ENCODE results near the gene BRD7. TPM values are rescaled to one million over a fixed set of nuclear protein-coding genes. Genes with fewer than 3 reads are reported as not detected.

The BRD7 gene
- total RNA-seq, 1 donor from 2014 or later, result 29.2 TPM

DNA sequence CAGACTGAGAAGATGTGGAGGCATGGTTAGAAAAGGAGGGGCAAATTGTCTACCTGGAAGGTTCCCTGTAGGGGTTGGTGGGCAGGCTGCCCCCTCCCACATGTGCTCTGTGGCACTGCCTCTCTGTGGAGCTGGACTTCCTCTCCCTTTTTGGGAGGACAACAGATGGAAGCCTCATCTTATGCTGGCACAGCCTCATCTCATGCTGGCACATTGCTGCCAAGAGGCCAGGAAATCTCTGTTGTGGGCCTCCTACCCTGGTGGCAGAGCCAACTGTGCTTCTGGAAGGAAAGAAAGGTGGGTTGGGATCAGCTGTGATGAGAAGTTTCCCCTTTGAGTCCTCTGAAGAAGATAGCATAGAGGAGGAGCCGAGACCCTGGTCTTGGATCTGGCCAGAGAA is 19.7 kb upstream of the BRD7 start:
- DNase-seq, result no peak

DNA sequence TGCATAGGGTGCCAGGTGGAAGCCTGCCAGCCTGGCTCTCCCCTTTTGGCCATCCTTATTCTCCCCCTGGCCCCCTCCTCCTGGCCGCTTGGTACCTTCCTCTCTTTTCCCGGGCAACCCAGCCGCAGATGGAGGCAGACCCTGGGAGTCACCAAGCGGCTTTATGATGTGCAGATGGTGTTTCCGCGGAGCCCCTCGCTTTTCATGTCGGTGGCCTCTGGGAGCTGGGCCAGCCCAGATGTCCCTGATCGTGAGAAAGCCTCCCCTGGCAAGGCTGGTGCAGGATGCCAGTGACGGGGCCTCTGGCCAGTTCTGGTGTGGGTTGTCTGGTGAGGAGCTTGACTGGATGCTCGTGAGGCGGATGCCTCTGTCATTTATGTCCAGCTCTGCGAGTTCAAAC is 18.0 kb upstream of the BRD7 start:
- DNase-seq, result no peak

DNA sequence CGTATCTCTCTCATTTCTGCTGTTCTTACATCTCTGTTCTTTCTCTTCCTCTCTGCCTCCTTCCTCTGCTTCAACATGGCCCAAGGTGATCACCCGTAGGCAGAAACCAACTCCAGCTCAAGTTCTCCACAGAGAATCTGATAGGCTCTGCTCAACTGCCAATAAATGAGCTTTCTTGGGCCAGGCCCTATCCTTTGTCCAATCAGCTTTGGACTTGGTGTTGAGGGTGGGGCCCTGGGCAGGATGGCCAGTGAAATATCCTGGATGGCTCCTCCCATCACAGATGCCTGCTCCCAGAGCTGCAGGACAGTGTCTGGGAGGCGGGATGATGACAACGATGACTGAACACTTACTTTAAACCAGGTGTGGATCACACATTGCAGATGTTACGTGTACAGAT is 17.4 kb upstream of the BRD7 start:
- no peak for DNase-seq

DNA sequence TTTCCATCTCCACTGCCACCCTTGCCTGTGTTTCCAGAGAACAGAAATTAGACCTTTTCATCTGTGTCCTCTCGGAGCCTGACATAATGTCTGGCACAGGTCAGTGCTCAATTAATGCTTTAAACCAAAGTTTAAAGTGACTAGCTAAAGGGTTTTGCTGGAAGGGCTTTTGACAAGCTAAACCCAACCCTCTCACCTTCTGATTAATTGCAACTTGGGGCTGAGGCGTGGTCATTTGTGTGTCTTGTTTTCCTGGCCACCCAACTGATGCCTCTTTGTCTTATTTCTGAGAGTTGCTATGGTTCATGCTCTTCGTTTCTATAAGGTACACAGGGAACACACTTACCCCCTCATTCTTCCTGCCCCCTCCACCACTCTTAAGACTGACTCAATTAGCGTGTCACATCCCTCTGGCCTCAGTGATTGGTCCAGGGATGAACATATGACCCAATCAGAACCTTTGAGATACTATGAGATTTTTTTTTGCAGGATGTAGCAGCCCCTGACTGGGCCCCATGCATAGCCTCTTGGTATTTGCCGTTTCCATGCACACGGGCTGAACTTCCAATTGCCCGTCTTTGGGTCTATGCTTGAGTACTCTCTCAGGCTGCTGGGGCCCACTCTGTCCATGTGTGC is 15.8 kb upstream of the BRD7 start:
- no peak for DNase-seq

DNA sequence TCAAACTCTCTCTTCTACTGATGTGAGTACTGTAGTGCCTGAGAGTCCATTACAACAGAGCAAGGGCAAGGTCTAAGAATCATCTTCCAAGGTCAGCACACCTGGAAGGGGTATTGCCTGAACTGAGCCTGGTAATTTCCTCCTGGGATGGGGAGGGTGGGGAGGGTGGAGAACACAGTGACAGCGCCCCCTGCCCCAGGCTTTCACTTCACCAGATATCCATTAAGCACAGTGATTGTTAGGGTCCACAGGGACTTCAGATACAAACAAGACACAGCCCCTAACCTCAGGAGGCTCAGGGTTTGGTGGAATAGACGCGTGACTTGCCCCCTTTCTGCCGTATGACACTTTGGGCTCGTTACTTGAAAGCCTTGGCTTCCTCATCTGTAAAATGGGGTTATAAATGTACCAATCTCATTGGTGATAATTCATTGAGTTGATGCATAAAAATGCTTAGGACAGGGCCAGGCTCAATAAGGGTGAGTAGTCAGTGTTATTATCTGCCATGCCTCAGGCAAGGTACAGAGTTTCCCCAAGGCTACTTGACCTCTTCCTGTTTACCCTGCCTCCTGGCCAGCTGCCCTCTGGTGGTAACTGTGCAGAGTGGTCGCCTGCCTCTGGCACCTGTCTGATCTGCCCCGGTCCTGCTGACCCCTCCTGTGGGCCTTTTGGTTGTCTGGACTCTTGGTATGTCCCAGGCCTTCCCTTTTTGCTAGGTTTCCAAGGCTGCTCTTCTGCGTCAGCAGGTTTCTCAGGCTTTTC is 13.1 kb upstream of the BRD7 start:
- DNase-seq, result no peak

DNA sequence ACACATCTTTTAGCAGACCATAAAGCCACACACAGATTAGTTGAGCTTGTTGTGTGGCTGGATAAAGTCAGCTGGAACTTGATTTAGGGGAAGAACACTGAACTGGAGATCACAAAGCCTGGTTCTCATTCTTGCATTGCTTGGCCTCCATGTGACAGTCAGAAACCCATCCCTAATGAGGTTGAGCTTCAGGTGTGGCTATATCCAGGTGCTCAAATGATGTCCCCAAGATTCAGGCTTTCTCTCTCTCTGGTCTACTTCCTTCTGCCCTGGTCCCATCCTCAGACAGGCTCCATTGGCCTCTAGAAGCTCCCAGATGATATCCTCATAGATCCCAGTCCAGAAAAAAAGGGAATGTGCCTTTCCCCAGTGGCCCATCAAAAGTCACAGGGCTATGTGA is 9.6 kb upstream of the BRD7 start:
- no peak for DNase-seq

DNA sequence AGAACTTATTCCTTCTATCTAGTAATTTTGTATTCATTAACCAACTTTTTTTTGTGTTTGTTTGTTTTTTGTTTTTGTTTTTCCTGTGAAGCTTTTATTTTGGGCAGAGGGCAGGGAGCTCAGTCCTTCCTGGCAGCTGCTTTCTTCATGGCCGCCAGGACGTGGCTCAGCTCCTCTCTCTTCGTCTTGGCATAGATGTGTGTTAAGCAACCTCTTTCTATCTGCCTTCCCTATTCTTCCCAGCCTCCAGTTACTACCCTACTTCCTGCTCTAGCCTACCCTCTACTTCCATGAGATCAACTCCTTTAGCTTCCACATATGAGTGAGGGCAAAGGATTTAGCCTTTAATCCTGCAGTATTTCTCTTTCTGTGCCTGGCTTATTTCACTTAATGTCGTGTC is 8.2 kb upstream of the BRD7 start:
- DNase-seq, result no peak

DNA sequence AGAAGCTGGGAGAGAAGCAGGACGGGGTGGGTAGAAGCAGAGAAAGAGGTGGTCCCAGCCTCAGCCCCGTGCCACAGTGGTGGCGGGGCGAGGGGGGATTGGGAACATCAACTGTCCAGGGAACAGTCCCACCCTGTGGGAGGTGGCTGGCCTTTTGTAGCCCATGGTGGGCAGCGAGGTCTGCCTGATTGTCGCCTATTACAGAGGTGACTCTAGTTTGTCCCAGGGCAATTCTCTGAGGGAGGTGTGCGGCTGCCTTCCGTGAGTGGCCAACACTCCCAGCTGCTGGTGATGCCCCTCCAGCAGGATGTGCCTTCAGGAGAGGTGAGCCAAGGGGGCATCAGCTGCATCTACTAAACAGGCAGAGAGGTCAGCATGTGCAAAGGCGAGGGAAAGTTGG is 5.0 kb upstream of the BRD7 start:
- no peak for DNase-seq

DNA sequence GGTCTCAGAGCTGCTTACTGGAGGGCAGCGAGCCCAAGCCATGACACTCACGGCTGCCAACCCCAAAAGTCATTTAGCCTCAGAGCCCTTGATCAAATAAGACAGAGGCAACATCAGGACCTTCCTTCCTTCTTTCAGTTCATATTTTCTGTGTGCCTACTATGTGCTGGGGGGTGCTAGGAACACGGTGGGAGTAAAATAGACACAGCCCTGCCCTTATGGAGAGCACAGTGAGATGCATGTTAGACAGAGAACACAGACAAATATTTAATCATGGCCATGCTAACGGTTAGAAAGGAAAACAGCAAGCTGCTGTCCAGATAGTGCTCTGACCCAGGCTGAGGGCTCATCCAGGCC is 4.5 kb upstream of the BRD7 start:
- DNase-seq, result no peak

DNA sequence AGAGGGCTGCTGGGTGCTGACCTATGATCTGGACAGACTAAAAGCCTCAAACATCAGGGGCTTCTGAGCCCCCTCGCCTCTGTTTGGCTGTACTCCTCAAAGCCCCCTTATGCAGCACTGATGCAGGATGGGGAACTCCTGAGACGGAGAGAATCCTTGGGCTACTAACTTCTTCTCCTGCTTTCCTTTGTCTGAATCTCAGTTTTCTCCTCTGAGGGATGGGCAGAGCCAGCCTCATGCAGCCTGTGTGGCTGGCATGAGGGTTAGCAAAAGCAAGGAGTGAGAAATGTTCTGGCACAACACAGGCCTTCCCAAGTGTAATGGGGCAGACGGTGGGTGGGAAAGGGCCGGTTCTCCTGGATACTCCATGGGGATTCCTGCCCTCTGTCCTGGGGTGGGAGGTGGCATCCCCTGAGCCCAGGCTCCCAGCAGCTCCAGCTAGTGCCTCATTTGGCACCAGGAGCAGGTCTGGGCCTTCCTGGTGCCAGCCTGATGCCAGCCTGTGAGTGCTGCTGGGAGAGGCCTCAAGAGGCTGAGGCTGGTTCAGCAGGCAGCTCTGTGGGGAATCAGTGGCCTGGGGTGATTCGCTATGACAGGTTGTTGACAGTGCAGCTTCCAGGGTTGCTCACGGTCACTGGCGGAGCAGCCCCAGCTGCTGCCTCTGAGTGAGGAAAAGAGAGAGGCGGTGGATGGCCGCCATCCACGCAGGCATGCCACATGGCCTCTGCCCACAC is 4.0 kb upstream of the BRD7 start:
- no peak for DNase-seq

DNA sequence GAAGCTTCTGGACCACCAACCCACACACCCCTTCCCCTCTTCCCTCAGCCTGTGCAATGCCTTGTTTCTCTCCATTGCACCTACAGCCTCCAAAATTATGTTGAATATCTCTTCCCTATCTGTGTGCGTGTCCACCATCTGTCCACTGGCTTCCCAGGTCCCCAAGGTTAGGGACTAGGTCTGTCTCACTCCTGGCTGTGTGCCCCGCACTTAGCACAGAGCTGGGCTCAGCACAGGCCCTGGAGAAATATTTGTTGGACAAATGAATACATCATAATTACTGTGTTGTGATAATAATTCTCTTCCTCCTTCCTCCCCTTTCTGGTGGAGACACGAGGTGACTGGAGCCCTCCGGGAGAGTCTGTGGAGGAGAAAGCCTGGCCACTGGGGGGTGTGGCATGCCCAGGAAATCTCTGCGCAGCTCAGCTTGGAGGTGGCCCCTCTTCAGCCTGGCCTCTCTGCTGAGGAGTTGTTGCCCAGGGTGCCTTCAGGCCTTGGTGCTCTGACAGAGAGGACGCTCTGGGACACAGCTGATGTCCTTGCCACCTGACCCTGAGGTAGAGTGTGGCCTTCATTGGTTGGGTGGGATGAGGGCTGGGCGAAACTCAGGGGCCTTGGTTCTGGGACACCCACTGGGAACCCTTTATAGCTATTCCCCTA is 3.3 kb upstream of the BRD7 start:
- DNase-seq, result no peak

DNA sequence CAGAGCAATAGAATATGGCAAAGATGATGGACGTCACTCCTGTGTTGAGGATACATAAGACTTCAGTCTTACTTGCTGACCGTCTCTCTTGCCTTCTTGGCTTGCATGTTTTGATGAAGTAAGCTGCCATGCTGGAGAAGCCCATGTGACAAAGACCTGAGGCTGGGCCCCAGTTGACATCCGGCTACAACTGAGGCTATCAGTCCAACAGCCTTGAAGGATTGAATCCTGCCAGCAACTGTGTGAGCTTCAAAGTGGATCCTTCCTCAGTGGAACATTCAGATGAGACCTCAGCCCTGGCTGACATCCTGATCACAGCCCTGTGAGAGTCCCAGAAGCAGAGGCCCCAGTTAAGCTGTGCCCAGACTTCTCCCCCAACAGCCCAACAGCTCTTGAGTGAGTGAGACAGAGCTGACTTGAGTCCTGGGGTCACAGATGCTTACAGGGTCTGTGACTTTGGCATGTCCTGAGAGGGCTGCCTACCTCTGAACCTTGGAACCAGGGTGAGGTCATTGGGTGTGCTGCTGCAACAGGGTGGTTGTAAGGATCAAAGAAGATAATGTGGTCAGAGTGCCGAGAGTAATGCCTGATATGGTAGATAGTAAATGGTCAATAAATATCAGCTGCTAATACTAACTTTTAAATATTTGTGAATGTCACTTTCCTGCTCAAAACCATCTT is 2.4 kb upstream of the BRD7 start:
- DNase-seq, result no peak

DNA sequence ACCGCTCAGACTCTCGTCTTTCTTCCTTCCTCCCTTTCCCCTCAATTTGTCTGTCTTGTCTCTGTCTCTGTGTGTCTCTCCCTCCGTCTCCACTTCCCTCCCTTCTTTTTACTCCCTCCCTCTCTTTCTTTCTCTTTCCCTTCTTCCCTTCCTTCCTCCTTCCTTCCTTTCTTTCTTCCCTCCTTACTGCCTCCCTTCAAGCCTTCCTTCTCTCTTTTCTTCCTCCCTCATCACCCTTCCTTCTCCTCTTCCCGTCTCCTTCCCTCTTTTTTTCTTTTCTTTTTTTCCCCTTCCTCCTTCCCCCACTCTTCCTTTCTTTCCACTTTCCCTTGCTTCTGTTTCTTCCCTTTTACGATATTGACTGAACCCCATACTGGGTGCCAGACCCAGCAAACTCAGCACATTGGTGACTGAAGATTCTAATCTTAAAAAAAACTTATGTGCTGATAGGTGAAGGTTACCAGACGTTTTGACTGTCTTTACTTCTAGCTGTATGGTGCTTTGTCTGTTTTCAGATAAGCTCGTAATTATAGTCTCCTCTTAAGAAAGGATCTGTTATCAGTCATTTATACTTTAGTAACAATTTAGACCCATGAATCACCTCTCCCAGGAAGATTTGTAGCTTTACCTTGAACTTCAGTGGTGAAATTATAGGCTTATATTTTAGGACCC is 481 bp upstream of the BRD7 start:
- no peak for DNase-seq

DNA sequence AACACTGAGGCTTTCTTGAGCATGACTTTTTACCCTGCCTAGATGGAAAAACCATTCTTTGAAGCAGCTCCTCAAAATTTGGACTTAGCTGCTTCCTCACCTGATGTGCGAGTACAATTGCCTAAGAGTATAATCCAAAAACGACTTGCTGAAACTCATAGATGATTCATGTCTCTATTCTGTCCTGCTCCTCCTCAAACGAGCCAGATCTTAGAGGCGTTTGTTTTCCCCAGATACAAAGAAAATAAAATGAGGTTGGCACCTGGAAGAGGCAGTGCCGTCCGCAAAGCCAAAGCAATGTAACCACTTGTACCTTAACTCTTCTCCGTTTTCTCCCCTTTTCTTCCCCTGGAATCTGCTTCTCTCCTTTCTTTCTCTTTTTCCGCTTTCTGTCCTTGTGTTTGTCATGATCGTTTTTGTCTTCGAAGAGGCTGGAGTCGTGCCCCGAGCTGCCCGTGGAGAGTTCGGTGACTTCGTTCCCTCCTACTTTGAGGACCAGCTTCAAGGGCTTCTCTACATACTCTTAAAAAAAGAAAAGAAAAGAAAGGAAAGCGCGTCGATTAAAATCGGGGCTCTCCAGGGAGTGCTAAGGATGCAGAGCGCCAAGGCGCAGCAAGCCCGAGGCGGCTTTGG is 895 bp downstream of the BRD7 start:
- DNase-seq, result no peak

DNA sequence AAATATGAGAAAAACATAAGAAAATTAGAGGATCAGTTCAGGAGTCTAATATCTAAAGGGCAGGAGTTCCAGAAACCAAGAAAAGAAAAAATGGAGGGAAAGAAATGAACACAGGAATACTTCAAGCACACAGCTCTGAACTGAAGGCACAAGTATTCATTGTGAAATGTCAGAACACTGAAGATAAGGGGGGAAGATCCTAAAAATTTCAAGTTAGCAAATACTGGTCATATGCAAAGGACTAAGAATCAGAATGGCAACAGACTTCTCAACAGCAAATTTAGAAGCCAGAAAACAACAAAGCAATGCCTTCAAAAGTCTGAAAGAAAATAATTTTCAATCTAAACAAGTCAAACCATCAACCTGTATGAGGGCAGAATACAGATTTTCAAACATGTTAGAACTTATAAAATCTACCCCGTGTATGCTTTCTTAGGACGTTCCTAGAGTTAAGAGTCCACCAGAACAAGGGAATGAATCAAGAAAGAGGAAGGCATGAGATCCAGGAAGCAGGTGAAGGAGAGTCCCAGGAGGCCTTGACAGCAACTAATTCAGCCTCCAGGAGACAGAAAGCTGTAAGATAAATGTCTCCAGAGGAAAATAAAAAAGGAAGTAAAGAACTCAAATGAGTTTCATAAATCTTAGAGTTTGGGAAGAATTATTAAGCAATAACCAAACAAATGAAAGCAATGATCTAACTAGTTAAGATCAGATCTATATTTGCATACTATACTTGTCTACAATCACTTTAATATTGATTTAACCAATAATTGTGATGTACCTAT is 2.8 kb downstream of the BRD7 start:
- no peak for DNase-seq

DNA sequence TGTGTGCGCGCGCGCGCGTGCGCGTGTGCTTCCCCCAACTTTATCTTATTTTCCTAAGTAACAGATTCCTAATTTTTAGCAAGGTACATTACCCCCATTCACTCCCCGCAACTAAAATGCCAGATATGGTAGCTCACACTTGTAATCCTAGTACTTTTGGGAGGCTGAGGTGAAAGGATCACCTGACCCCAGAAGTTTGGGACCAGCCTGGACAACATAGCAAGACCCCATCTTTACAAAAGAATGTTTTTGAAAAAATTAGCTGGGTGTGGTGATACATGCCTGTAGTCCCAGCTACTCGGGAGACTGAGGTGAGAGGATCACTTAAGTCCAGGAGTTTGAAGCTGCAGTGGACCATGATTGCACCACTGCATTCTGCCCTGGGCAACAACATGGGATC is 5.1 kb downstream of the BRD7 start:
- no peak for DNase-seq

DNA sequence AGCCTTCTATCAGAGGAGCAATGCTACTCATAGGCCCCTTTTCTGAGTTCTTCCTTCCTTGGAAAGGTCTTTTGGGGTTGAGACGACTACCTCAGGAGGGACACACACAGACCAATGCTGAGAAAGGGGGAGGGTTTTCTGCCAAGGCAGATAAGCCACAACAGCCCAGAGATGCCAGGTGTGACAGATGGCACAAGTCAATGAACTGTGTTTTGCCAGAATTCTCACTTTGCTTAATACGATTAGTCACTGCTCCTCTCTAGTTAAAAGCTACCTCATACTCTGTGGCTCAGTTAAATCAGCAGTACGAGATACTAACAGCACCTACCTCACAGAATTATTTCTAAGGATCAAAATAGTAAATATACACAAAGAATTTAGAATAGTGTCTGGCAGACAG is 8.0 kb downstream of the BRD7 start:
- DNase-seq, result no peak

DNA sequence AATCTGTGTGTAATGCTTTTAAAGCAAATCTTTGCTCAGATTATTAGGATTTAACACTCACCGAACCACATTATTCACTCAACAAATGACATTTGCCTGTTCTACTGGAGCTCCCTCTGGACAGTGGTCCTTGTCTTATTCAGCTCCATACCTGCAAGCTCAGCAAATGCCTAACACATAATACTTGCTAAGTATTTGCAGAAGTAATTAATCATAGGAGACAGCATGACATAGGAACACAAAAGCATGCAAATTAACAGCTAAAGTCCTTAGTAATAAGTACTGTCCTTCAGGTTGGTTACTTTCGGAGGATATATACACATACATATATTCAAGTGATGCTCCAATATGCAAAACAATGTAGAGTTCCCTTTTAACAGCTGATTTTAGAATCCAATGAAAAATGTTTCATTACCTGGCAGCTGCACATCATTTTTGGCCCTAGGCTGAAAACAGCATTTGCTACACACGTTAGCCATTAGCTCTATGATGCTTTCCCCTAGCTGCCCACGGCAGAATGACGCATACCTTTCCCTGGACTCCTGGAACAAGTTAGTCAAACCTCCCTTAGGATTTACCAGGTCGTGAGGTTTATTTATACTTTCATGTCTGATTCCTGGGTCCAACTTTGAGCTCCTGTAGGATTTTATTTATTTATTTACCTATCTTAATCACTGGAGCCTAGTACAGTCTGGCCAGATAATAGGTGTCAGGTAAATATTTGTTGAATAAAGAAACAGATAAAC is 8.6 kb downstream of the BRD7 start:
- no peak for DNase-seq

DNA sequence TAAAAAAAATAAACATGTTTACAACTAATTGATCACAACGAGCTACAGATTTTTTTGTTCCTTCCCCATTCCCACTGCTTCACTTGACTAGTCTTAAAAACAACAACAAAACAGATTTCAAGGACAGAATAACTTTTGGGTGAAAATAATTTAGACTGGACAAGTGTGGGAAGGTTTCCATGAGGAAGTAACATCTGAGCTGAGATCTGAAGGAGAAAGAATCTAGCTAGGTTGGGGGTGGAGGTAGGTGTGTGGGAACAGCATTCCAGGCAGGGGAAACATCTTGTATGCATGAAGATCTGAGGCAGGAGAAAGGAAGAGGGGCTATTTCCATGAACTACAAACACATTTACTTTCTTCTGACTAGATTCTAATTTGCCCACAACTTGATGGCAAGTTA is 9.2 kb downstream of the BRD7 start:
- DNase-seq, result no peak

Data from skin of body (tissue), 2 donors.